Measurements from ENCODE around the gene TMEM108.

- TF ChIP-seq GATA2 (IDR thresholded peaks at IDR 0.05; ENCODE audit: low read depth, low read length) (no peak), GATA3 (IDR thresholded peaks at IDR 0.05; ENCODE audit: low read depth, low read length) (no peak)
These were observed 27.8 kb downstream of the TMEM108 start for GRCh38 chr3:133066026-133066425.

All from SH-SY5Y (cell line).